Esophagus muscularis mucosa (tissue), 4 donors: ENCODE results near the gene NTM. TPM values are rescaled to one million over a fixed set of nuclear protein-coding genes. Genes with fewer than 3 reads are reported as not detected.

Experiments
- DNase-seq: peaks from one replicate; pipeline ENCODE4 v3.0.0-alpha.2; 2017; ENCODE audit errors: extremely low spot score
- H3K27ac ChIP-seq, 4 donors: fragments of 200-600 bp; sonication (generic); replicated peaks in 1 of 4; 1 replicate in 3 of 4; 2 replicates in 1 of 4; pipeline ENCODE4 v1.5.1; 2016 to 2019; ENCODE audit warnings: mild to moderate bottlenecking in 1 of 4
- H3K27me3 ChIP-seq, 4 donors: fragments of 200-600 bp; sonication (generic); one replicate each; pipeline versions ENCODE4 v1.5.1 to v1.6.0; 2016 to 2019
- H3K36me3 ChIP-seq, 4 donors: fragments of 200-600 bp; sonication (generic); one replicate each; pipeline ENCODE4 v1.5.1; 2016 to 2019
- H3K4me1 ChIP-seq, 4 donors: fragments of 200-600 bp; sonication (generic); one replicate each; pipeline ENCODE4 v1.5.1; 2016 to 2019
- H3K4me3 ChIP-seq, 4 donors: fragments of 200-600 bp; sonication (generic); 1 replicate in 2 of 4; 2 replicates in 2 of 4; pipeline ENCODE4 v1.5.1; 2016 to 2019; ENCODE audit warnings: mild to moderate bottlenecking in 4 of 4, moderate library complexity in 1 of 4
- H3K9me3 ChIP-seq, 4 donors: fragments of 200-600 bp; sonication (generic); 1 replicate in 3 of 4; 2 replicates in 1 of 4; pipeline ENCODE4 v1.5.1; 2016 to 2019
- EP300 ChIP-seq: sonication (generic); formaldehyde crosslinking; IDR thresholded peaks from one replicate; pipeline ENCODE4 v1.6.1; 2017; ENCODE audit warnings: antibody characterized with exemption
- POLR2A ChIP-seq: fragments of 450-650 bp; IDR thresholded peaks from one replicate; pipeline ENCODE4 v1.6.1; 2017; ENCODE audit warnings: antibody characterized with exemption, moderate library complexity, mild to moderate bottlenecking, low read depth
- POLR2AphosphoS5 ChIP-seq, 2 donors: sonication (generic); formaldehyde crosslinking; IDR thresholded peaks; one replicate each; pipeline ENCODE4 v1.6.1; 2017; ENCODE audit warnings: antibody characterized with exemption in 2 of 2
- WGBS: methylation state at CpG from one replicate; pipeline ENCODE4 v1.1.5; 2018; 5-methylcytosine and 5-hydroxymethylcytosine counted together
- intact Hi-C: fragments of 100-400 bp; cut with DNase I; formaldehyde crosslinking; loops from one replicate; pipeline ENCODE4 v1.15.1; 2023
- total RNA-seq, 4 donors: library from RNA; depleted of rRNA; stranded (reverse); fragments of >200 nt; gene quantifications; one replicate each; pipeline versions ENCODE4 v1.1.0 to v1.2.1, GENCODE V29; 2016
- TF ChIP-seq, protein P1 (sequence below), 3 experiments: fragments of 200-600 bp in 2 of 3; fragments of 450-650 bp in 1 of 3; sonication (generic) in 2 of 3; IDR thresholded peaks; one replicate each; pipeline ENCODE4 v1.5.1; 2017 to 2019; ENCODE audit warnings: antibody characterized with exemption in 3 of 3, mild to moderate bottlenecking in 2 of 3, moderate library complexity in 1 of 3

Gene NTM
- total RNA-seq, 4 donors from 2014 or later: 5.6 to 25.3 (median 8.3) TPM

GRCh38 chr11:131712897-131713296, 342.5 kb downstream of the NTM start:
- Histone ChIP-seq H3K27ac (no peak overlapping the region), H3K4me1 (no peaks in the 10 kb centered on the region), H3K27me3 (no peaks in the 10 kb centered on the region), H3K9me3 (peaks cover 0 to 12% (median 6%) of the 10 kb centered on the region in 4 donors), H3K36me3 (no peaks in the 10 kb centered on the region), H3K4me3 (no peak overlapping the region)
- peak; percentile 47 for DNase-seq
- 89% methylated on average over 5 of the region's 5 CpGs for WGBS
- intact Hi-C loops: no loop called here
- TF ChIP-seq EP300: no peak
- TF ChIP-seq POLR2A: no peak
- TF ChIP-seq POLR2AphosphoS5 (IDR thresholded peaks at IDR 0.05): no peak
- TF ChIP-seq, protein P1, sequence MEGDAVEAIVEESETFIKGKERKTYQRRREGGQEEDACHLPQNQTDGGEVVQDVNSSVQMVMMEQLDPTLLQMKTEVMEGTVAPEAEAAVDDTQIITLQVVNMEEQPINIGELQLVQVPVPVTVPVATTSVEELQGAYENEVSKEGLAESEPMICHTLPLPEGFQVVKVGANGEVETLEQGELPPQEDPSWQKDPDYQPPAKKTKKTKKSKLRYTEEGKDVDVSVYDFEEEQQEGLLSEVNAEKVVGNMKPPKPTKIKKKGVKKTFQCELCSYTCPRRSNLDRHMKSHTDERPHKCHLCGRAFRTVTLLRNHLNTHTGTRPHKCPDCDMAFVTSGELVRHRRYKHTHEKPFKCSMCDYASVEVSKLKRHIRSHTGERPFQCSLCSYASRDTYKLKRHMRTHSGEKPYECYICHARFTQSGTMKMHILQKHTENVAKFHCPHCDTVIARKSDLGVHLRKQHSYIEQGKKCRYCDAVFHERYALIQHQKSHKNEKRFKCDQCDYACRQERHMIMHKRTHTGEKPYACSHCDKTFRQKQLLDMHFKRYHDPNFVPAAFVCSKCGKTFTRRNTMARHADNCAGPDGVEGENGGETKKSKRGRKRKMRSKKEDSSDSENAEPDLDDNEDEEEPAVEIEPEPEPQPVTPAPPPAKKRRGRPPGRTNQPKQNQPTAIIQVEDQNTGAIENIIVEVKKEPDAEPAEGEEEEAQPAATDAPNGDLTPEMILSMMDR (IDR thresholded peaks at IDR 0.05): no peak

GRCh38 chr11:131713529-131714134, 343.2 kb downstream of the NTM start:
- Histone ChIP-seq H3K27ac (no peak overlapping the region), H3K36me3 (no peaks in the 10 kb centered on the region), H3K27me3 (no peaks in the 10 kb centered on the region), H3K9me3 (peaks cover 0 to 12% (median 6%) of the 10 kb centered on the region in 4 donors), H3K4me1 (no peaks in the 10 kb centered on the region), H3K4me3 (no peak overlapping the region)
- WGBS: 86% methylated on average over 8 of the region's 8 CpGs
- DNase-seq: peak; percentile 50
- no peak for TF ChIP-seq POLR2A
- TF ChIP-seq EP300: no peak
- TF ChIP-seq, protein P1 (IDR thresholded peaks at IDR 0.05): no peak
- TF ChIP-seq POLR2AphosphoS5 (IDR thresholded peaks at IDR 0.05): no peak
- intact Hi-C loops: no loop called here

DNA sequence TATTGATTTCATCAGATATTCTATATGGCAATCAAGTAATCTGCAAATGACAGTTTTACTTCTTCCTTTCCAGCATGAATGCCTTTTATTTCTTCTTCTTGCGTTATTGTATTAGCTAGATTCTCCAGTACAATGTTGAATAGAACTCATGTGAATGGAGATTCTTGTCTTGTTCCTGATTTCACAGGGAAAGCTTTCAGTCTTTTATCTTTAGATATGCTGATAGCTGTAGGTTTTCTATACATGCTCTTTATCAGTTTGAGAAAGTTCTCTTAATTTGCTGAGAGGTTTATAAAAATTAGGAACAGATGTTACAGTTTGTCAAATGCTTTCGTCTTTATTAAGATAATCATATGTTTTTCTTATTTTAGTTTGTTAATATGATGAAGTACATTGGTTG, 347.2 kb downstream of the NTM start:
- H3K4me1 ChIP-seq: no peaks in the 10 kb centered on the region
- TF ChIP-seq POLR2AphosphoS5 (IDR thresholded peaks at IDR 0.05) (no peak), EP300 (no peak), POLR2A (no peak)
- TF ChIP-seq, protein P1 (IDR thresholded peaks at IDR 0.05): no peak
- H3K27me3 ChIP-seq: no peaks in the 10 kb centered on the region
- no peaks in the 10 kb centered on the region for H3K36me3 ChIP-seq
- DNase-seq: no peak
- H3K27ac ChIP-seq: no peak overlapping the region
- intact Hi-C loops: no loop called here
- H3K4me3 ChIP-seq: no peak overlapping the region
- H3K9me3 ChIP-seq: peaks cover 0 to 12% (median 6%) of the 10 kb centered on the region in 4 donors
- WGBS: 47% methylated on average over 2 of the region's 2 CpGs

DNA sequence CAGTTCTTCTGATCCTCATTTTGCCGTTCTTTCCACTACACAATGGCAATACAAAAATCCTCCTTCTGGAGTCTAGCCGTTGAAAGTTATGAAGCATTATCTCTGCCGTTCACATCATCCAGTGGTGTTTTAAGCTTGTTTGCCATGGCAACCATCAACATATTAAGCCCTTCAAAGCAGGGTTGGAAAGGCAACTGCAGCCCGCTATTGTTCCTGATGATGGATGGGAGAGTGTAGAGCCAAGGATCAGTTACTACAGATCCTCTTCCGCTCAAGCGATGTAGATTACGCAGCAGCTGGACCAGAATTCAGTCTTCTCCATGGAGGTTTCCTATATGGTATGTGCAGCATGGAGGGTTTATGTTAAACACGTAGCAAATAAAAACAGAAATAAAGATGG, 352.7 kb downstream of the NTM start:
- TF ChIP-seq EP300: no peak
- no peak for TF ChIP-seq POLR2A
- TF ChIP-seq POLR2AphosphoS5 (IDR thresholded peaks at IDR 0.05): no peak
- TF ChIP-seq, protein P1 (IDR thresholded peaks at IDR 0.05): no peak
- Histone ChIP-seq H3K27me3 (no peaks in the 10 kb centered on the region), H3K4me1 (no peaks in the 10 kb centered on the region), H3K9me3 (no peaks in the 10 kb centered on the region), H3K4me3 (no peak overlapping the region), H3K36me3 (no peaks in the 10 kb centered on the region), H3K27ac (no peak overlapping the region)
- intact Hi-C loops: no loop called here
- WGBS: 68% methylated on average over 8 of the region's 8 CpGs
- DNase-seq: peak; percentile 39

DNA sequence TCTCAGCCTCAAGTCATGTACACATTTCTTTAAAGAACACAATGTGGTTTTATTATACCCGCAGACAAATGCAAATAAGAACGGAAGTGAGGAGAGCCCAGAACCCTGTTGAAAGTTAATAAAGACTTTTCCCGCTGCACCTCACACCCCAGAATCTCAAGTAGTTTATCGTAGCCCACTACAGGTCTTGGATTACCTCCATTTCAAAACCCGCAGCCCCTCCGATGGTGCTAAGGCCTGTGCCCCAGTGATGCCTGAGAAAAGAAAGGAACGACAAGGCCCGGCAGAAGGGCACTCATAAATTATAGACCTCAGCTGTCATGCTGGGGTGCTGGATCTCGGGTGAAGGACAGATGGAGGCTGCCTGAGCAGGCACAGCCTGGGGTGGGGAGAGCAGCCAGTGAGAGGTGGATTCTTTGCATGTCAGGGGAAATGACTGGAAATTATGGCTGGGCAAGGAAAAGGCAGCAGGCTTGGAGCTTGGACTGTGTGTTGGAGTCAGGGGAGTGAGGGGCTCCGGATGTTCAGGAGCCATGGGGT, 354.1 kb downstream of the NTM start:
- Histone ChIP-seq H3K4me3 (no peak overlapping the region), H3K27me3 (no peaks in the 10 kb centered on the region), H3K27ac (no peak overlapping the region), H3K4me1 (no peaks in the 10 kb centered on the region), H3K36me3 (no peaks in the 10 kb centered on the region), H3K9me3 (no peaks in the 10 kb centered on the region)
- 83% methylated on average over 10 of the region's 10 CpGs for WGBS
- TF ChIP-seq POLR2A (no peak), EP300 (no peak), POLR2AphosphoS5 (IDR thresholded peaks at IDR 0.05) (no peak)
- TF ChIP-seq, protein P1 (IDR thresholded peaks at IDR 0.05): no peak
- peak; percentile 85 for DNase-seq
- intact Hi-C loops: no loop called here
